ENCODE results near the gene TCEA3.

- TF ChIP-seq POLR2A (IDR thresholded peaks at IDR 0.05): no peak
- no peak for TF ChIP-seq CTCF (IDR thresholded peaks at IDR 0.05)
Observed at GRCh38 chr1:23352096-23352695, 72.4 kb downstream of the TCEA3 start.

Data from testis (tissue), 2 donors.